A375 (cell line): ENCODE measurements around the gene FAM199X. TPM values are rescaled to one million over a fixed set of nuclear protein-coding genes. Genes with fewer than 3 reads are reported as not detected.

Experiments
- total RNA-seq: library from RNA; depleted of rRNA; stranded (reverse); fragments of >200 nt; shearing (Covaris generic); gene quantifications from 2 replicates; pipeline ENCODE4 v1.2.3, GENCODE V29; 2014; rRNA removed

The FAM199X gene
- total RNA-seq = 13.6 and 14.6 TPM in 2 replicates

GRCh38 chrX:104165894-104166734 lies at the start of gene FAM199X:
TSS of gene FAM199X (plus strand) at chrX:104166453. CDS start at chrX:104166786, 333 bp downstream.

GRCh38 chrX:104156630-104157529 lies 9.4 kb upstream of the FAM199X start, which contains the start of gene SLC25A53:
TSS of gene SLC25A53 (minus strand) at chrX:104157009. CDS start at chrX:104105257, 51,752 bp downstream.

Other genes with a start within 250 kb of the FAM199X start
- gene TMSB15B, start 203.8 kb upstream of the FAM199X start, total RNA-seq = 1.5 and 2.1 TPM in 2 replicates
- 2.3 TPM in 1 of 2 replicates, not detected in the other for gene H2BW1, start 152.7 kb upstream of the FAM199X start, total RNA-seq
- not detected in 2 replicates for gene H2BW2, start 126.5 kb upstream of the FAM199X start, total RNA-seq
- 0.53 and 0.56 TPM in 2 replicates for gene TMSB15C, start 90.2 kb upstream of the FAM199X start, total RNA-seq
- 3.0 TPM in 2 replicates for gene ZCCHC18, start 53.9 kb upstream of the FAM199X start, total RNA-seq
- 12.5 and 14.4 TPM in 2 replicates for gene SLC25A53, start 9.4 kb upstream of the FAM199X start, total RNA-seq
- gene ESX1, start 88.5 kb downstream of the FAM199X start, total RNA-seq = not detected in 2 replicates